HCT116 (cell line): ENCODE measurements around the gene OR4C12. TPM values are rescaled to one million over a fixed set of nuclear protein-coding genes. Genes with fewer than 3 reads are reported as not detected.
"Not testable (repeated sequence)": the region's sequence is repeated elsewhere in the genome, so short reads cannot be mapped to it uniquely, and the experiment has no call there.

Experiments used
- ATAC-seq: fragments of 200-7000 bp; cut with Tn5 transposase; 2 replicates; pipeline ENCODE4 v1.9.1; 2020; ENCODE audit warnings: mild to moderate bottlenecking, moderate library complexity
- Bru-seq: library from RNA; stranded (reverse); fragments of 400-500 nt; gene quantifications from one replicate; lab custom pipeline; 2021; lab: Mats Ljungman, UMichigan
- BruChase-seq, 2 experiments: library from RNA; stranded (reverse); fragments of 400-500 nt; gene quantifications; one replicate each; lab custom pipeline; 2021; lab: Mats Ljungman, UMichigan
- BruUV-seq: library from RNA; stranded (reverse); fragments of 400-500 nt; replicated peaks from 2 replicates; lab custom pipeline; 2021; lab: Mats Ljungman, UMichigan
- CTCF ChIA-PET: fragments of 300-600 bp; sonication (Branson Sonifier 250); formaldehyde crosslinking; loops from one replicate; lab custom pipeline; 2021; ENCODE audit warnings: antibody characterized with exemption; lab: Charles Lee
- POLR2A ChIA-PET: fragments of 300-600, 350-600 bp; sonication (Branson Sonifier 250); formaldehyde crosslinking; loops from one replicate; lab custom pipeline; 2021; ENCODE audit warnings: antibody characterized with exemption; lab: Charles Lee
- RAD21 ChIA-PET, 2 experiments: fragments of 300-600 bp; sonication (Branson Sonifier 250); formaldehyde crosslinking; loops; one replicate each; lab custom pipeline; 2023; ENCODE audit warnings: low total read pairs in 2 of 2; ENCODE audit not compliant: uncharacterized antibody in 2 of 2, unreplicated experiment in 2 of 2, low non-redundant PET in 1 of 2; lab: Charles Lee
- DNase-seq: peaks from one replicate; pipeline ENCODE4 v3.0.0-alpha.2; 2010; ENCODE audit warnings: low read depth, low spot score
- H2AFZ ChIP-seq: fragments of 200-600 bp; shearing (Covaris generic), sonication (generic); 2 replicates; pipeline ENCODE4 v1.6.1; 2017; ENCODE audit warnings: low read depth, mixed run types, mixed read lengths, antibody characterized with exemption, low read length; ENCODE audit not compliant: poor library complexity, severe bottlenecking
- H3K27ac ChIP-seq: 2 replicates; pipeline ENCODE4 v1.5.1; 2012; ENCODE audit warnings: low read depth, low read length
- H3K27me3 ChIP-seq: fragments of 200-600 bp; sonication (generic); 2 replicates; pipeline ENCODE4 v1.6.1; 2016; ENCODE audit warnings: mixed run types, low read length, mixed read lengths; ENCODE audit not compliant: insufficient read depth
- H3K36me3 ChIP-seq, 2 experiments: fragments of 200-500 bp in 1 of 2; fragments of 200-600 bp in 1 of 2; sonication (Bioruptor generic) in 1 of 2; sonication (generic) in 1 of 2; 2 replicates each; pipeline versions ENCODE4 v1.5.1 to v1.6.1; 2014 to 2016; ENCODE audit warnings: low read length in 2 of 2, inconsistent platforms in 1 of 2, mixed read lengths in 1 of 2, mixed run types in 1 of 2; ENCODE audit not compliant: insufficient read depth in 2 of 2, control insufficient read depth in 1 of 2
- H3K4me1 ChIP-seq, 2 experiments: fragments of 200-600 bp in 1 of 2; sonication (generic) in 1 of 2; 2 replicates each; pipeline versions ENCODE4 v1.5.1 to v1.6.1; 2012 to 2017; ENCODE audit warnings: low read length in 2 of 2, inconsistent platforms in 1 of 2, mild to moderate bottlenecking in 1 of 2, mixed read lengths in 1 of 2, mixed run types in 1 of 2, moderate library complexity in 1 of 2; ENCODE audit not compliant: insufficient read depth in 2 of 2, control insufficient read depth in 1 of 2
- H3K4me2 ChIP-seq: fragments of 200-600 bp; sonication (generic); 2 replicates; pipeline ENCODE4 v1.6.1; 2017; ENCODE audit warnings: mixed run types, low read length, mixed read lengths
- H3K4me3 ChIP-seq, 2 experiments: fragments of 200-600 bp in 1 of 2; sonication (generic) in 1 of 2; replicated peaks in 1 of 2; 2 replicates each; pipeline ENCODE4 v1.5.1; 2011 to 2016; ENCODE audit warnings: low read length in 2 of 2, control low read depth in 1 of 2, low read depth in 1 of 2, mild to moderate bottlenecking in 1 of 2, mixed read lengths in 1 of 2, mixed run types in 1 of 2
- H3K79me2 ChIP-seq: fragments of 200-600 bp; sonication (generic); 2 replicates; pipeline ENCODE4 v1.6.1; 2017; ENCODE audit warnings: mild to moderate bottlenecking, mixed run types, low read length, moderate library complexity, mixed read lengths; ENCODE audit not compliant: insufficient read depth
- H3K9ac ChIP-seq: fragments of 200-600 bp; sonication (generic); 2 replicates; pipeline ENCODE4 v1.6.1; 2016; ENCODE audit warnings: low read length, mixed read lengths
- H3K9me2 ChIP-seq: fragments of 200-600 bp; sonication (generic), shearing (Covaris generic); 2 replicates; pipeline ENCODE4 v1.6.1; 2017; ENCODE audit warnings: mixed run types, mild to moderate bottlenecking, moderate library complexity; ENCODE audit not compliant: insufficient read depth
- H3K9me3 ChIP-seq, 2 experiments: fragments of 200-500 bp in 1 of 2; fragments of 200-600 bp in 1 of 2; sonication (Bioruptor generic) in 1 of 2; sonication (generic) in 1 of 2; 2 replicates each; pipeline ENCODE4 v1.6.1; 2014 to 2017; ENCODE audit warnings: low read length in 2 of 2, mixed read lengths in 2 of 2, inconsistent platforms in 1 of 2, low read depth in 1 of 2, mild to moderate bottlenecking in 1 of 2, mixed run types in 1 of 2, moderate library complexity in 1 of 2; ENCODE audit not compliant: control insufficient read depth in 1 of 2, insufficient read depth in 1 of 2
- H4K20me1 ChIP-seq: fragments of 200-600 bp; sonication (generic), shearing (Covaris generic); 2 replicates; pipeline ENCODE4 v1.6.1; 2017; ENCODE audit warnings: mixed run types, mild to moderate bottlenecking, moderate library complexity; ENCODE audit not compliant: insufficient read depth
- CBX3 ChIP-seq: IDR thresholded peaks from 2 replicates; pipeline ENCODE4 v1.6.1; 2012; ENCODE audit warnings: low read depth
- CEBPB ChIP-seq: IDR thresholded peaks from 2 replicates; pipeline ENCODE4 v1.6.1; 2012; ENCODE audit warnings: low read depth
- EGR1 ChIP-seq: IDR thresholded peaks from 2 replicates; pipeline ENCODE4 v1.6.1; 2012; ENCODE audit warnings: low read depth
- ELF1 ChIP-seq: IDR thresholded peaks from 2 replicates; pipeline ENCODE4 v1.6.1; 2012; ENCODE audit warnings: low read depth, borderline replicate concordance
- EZH2 ChIP-seq: fragments of 200-600 bp; sonication (generic); IDR thresholded peaks from 2 replicates; pipeline ENCODE4 v1.6.1; 2017; ENCODE audit warnings: antibody characterized with exemption, mixed run types
- SIN3A ChIP-seq: IDR thresholded peaks from 2 replicates; pipeline ENCODE4 v1.6.1; 2012; ENCODE audit warnings: low read depth
- YY1 ChIP-seq: IDR thresholded peaks from 2 replicates; pipeline ENCODE4 v1.6.1; 2011; ENCODE audit warnings: low read length, low read depth, moderate library complexity, mild to moderate bottlenecking; ENCODE audit not compliant: insufficient replicate concordance; ENCODE audit errors: extremely low read depth
- intact Hi-C: fragments of 100-400 bp; cut with micrococcal nuclease; formaldehyde crosslinking; loops from 2 replicates; pipeline ENCODE4 v1.10.0; 2022
- long read RNA-seq: library from polyadenylated mRNA; unstranded; transcript quantifications from one replicate; pipeline ENCODE4 v2.0.0, GENCODE V29; 2021; ENCODE audit not compliant: unreplicated experiment
- polyA plus RNA-seq: library from polyadenylated mRNA; unstranded; fragments of >200 nt; gene quantifications from 2 replicates; pipeline ENCODE4 v1.2.1, GENCODE V29; 2012; ENCODE audit warnings: missing spikeins
- total RNA-seq: library from RNA; stranded (reverse); gene quantifications from one replicate; pipeline ENCODE4 v1.2.1, GENCODE V29; 2021; ENCODE audit not compliant: unreplicated experiment
- TF ChIP-seq, protein P1 (sequence below), 3 experiments: fragments of 200-600 bp in 1 of 3; sonication (generic) in 1 of 3; IDR thresholded peaks in 2 of 3; conservative IDR thresholded peaks in 1 of 3; 2 replicates each; pipeline ENCODE4 v1.5.1; 2012 to 2017; ENCODE audit warnings: low read depth in 2 of 3, low read length in 2 of 3, antibody characterized with exemption in 1 of 3, borderline replicate concordance in 1 of 3, control low read depth in 1 of 3, mild to moderate bottlenecking in 1 of 3, mixed read lengths in 1 of 3, mixed run types in 1 of 3, moderate library complexity in 1 of 3; ENCODE audit not compliant: insufficient read depth in 1 of 3

Gene OR4C12
- total RNA-seq = not detected
- polyA plus RNA-seq = not detected in 2 replicates
- not detected for Bru-seq, nascent RNA
- not detected for BruChase-seq, experiment 1, labeled RNA remaining after a 6-hour chase
- not detected for BruChase-seq, experiment 2, labeled RNA remaining after a 2-hour chase
- long read RNA-seq = 0 reads

DNA sequence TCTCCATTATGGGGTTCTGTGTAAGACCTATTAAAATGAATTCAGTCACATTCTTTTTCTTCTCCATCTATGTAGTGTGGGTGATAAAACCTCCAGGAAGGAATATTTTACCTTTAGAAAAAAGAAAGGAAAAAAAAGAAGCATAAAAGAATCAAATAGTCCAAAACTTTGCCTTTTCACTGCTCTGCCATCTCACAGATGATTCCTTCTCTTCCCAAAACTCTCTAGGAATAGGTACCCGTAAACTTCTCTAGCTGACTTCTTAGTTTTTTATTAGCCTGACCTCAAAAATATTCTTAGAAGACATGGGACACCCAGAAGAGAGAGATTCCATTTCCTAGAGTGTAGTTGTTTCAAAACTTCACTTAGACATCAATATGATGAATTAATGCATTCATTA lies at the start of gene OR4C12:
Gene OR4C12 (minus strand): TSS at position 101 of the 400 bp plus-strand sequence. CDS start 34 bp downstream, at position 67.
- H3K36me3 ChIP-seq, BruUV-seq, DNase-seq, H3K4me1 ChIP-seq, CTCF ChIA-PET, H3K27ac ChIP-seq, H3K79me2 ChIP-seq, H3K4me3 ChIP-seq, H3K9me3 ChIP-seq, H3K9ac ChIP-seq, H3K9me2 ChIP-seq, POLR2A ChIA-PET, H2AFZ ChIP-seq, RAD21 ChIA-PET, H3K27me3 ChIP-seq, H3K4me2 ChIP-seq, ATAC-seq, intact Hi-C loops, H4K20me1 ChIP-seq: not testable (repeated sequence)

DNA sequence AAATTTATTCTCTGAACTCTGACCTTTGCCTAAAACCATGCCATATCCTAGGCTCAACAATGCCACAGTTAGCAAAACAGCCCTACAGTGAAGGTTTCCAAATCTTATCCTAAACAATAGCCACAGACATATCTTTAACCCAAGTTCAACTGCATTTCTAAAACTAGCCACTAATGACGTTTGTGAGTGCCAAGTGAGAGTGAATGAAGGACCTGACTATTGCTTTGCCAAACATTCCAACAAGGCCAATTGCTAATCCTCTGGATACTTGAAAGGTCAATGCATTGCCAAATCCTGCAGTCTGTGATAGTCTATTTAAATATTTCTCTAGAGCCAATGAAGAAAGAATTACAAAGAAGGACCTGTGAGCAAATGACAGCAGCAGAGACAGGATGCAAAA lies 47.9 kb upstream of the OR4C12 start:
- TF ChIP-seq YY1 (no peak), SIN3A (no peak), ELF1 (no peak), EGR1 (no peak), CBX3 (no peak), EZH2 (no peak), CEBPB (no peak)
- TF ChIP-seq, protein P1, sequence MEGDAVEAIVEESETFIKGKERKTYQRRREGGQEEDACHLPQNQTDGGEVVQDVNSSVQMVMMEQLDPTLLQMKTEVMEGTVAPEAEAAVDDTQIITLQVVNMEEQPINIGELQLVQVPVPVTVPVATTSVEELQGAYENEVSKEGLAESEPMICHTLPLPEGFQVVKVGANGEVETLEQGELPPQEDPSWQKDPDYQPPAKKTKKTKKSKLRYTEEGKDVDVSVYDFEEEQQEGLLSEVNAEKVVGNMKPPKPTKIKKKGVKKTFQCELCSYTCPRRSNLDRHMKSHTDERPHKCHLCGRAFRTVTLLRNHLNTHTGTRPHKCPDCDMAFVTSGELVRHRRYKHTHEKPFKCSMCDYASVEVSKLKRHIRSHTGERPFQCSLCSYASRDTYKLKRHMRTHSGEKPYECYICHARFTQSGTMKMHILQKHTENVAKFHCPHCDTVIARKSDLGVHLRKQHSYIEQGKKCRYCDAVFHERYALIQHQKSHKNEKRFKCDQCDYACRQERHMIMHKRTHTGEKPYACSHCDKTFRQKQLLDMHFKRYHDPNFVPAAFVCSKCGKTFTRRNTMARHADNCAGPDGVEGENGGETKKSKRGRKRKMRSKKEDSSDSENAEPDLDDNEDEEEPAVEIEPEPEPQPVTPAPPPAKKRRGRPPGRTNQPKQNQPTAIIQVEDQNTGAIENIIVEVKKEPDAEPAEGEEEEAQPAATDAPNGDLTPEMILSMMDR (IDR thresholded peaks at IDR 0.05 in 2 of 3, conservative IDR thresholded peaks at IDR 0.05 in 1 of 3; ENCODE audit: borderline replicate concordance in 1 of 3, insufficient read depth in 1 of 3, low read depth in 2 of 3, low read length in 2 of 3) = no peak
- ATAC-seq (no peak), DNase-seq (no peak)
- Histone ChIP-seq H3K4me2 (no peak overlapping the region), H3K4me3 (no peak overlapping the region), H3K36me3 (no peaks in the 10 kb centered on the region), H3K27ac (no peak overlapping the region), H3K79me2 (no peaks in the 10 kb centered on the region), H3K9me3 (no peaks in the 10 kb centered on the region; a peak in 1 of 4 replicates), H3K4me1 (no peaks in the 10 kb centered on the region), H3K9ac (no peak overlapping the region), H4K20me1 (no peaks in the 10 kb centered on the region), H3K27me3 (no peaks in the 10 kb centered on the region), H3K9me2 (no peaks in the 10 kb centered on the region), H2AFZ (no peak overlapping the region)
- RAD21 ChIA-PET = no interaction called here
- POLR2A ChIA-PET = no interaction called here
- CTCF ChIA-PET = no interaction called here
- BruUV-seq = no TSS peak
- intact Hi-C loops = no loop called here
